RWPE2 (cell line): ENCODE results near the gene TMEM259.

Experiments used
- ATAC-seq: fragments of 200-7000 bp; cut with Tn5 transposase; 3 replicates; pipeline ENCODE4 v1.9.1; 2021; ENCODE audit warnings: low read depth
- DNase-seq: peaks from one replicate; pipeline ENCODE4 v3.0.0-alpha.2; 2020; ENCODE audit warnings: low spot score
- H3K27ac ChIP-seq: fragments of 450-650 bp; 2 replicates; pipeline ENCODE4 v1.5.1; 2017; ENCODE audit warnings: mild to moderate bottlenecking; ENCODE audit not compliant: poor library complexity, severe bottlenecking
- H3K27me3 ChIP-seq: fragments of 250-450 bp; sonication (Bioruptor Pico); 2 replicates; pipeline ENCODE4 v1.5.1; 2021; ENCODE audit warnings: mild to moderate bottlenecking, moderate library complexity; ENCODE audit not compliant: insufficient read depth, poor library complexity, severe bottlenecking
- H3K36me3 ChIP-seq: fragments of 250-450 bp; sonication (Bioruptor Pico); 2 replicates; pipeline ENCODE4 v1.5.1; 2020; ENCODE audit warnings: low read depth, mild to moderate bottlenecking, moderate library complexity
- H3K4me1 ChIP-seq: fragments of 250-450 bp; sonication (Bioruptor Pico); 2 replicates; pipeline ENCODE4 v1.5.1; 2021; ENCODE audit warnings: mild to moderate bottlenecking, moderate library complexity; ENCODE audit not compliant: insufficient read depth, poor library complexity, severe bottlenecking
- H3K4me3 ChIP-seq: fragments of 250-450 bp; sonication (Bioruptor Pico); 2 replicates; pipeline ENCODE4 v1.5.1; 2021; ENCODE audit warnings: mild to moderate bottlenecking, moderate library complexity; ENCODE audit not compliant: severe bottlenecking
- H3K9me3 ChIP-seq: fragments of 250-450 bp; sonication (Bioruptor Pico); 2 replicates; pipeline ENCODE4 v1.5.1; 2021; ENCODE audit warnings: mild to moderate bottlenecking, moderate library complexity; ENCODE audit not compliant: severe bottlenecking
- CTCF ChIP-seq: fragments of 450-650 bp; IDR thresholded peaks from one replicate; pipeline ENCODE4 v1.5.1; 2017; ENCODE audit warnings: mild to moderate bottlenecking, moderate library complexity; ENCODE audit not compliant: poor library complexity, severe bottlenecking

Gene TMEM259

GRCh38 chr19:972281-972680, 48.6 kb downstream of the TMEM259 start:
- ATAC-seq: no peak
- Histone ChIP-seq H3K9me3 (peaks cover 3% of the 10 kb centered on the region), H3K27ac (no peak overlapping the region), H3K4me3 (no peak overlapping the region), H3K27me3 (no peaks in the 10 kb centered on the region), H3K4me1 (no peaks in the 10 kb centered on the region), H3K36me3 (peaks cover 28% of the 10 kb centered on the region)
- no peak for TF ChIP-seq CTCF
- no peak for DNase-seq

- H3K27me3 ChIP-seq: no peaks in the 10 kb centered on the region
- no peak for TF ChIP-seq CTCF
- H3K4me3 ChIP-seq: no peak overlapping the region
- H3K36me3 ChIP-seq: peaks cover 32% of the 10 kb centered on the region
- peaks cover 3% of the 10 kb centered on the region for H3K9me3 ChIP-seq
- DNase-seq (no peak), ATAC-seq (no peak)
- no peaks in the 10 kb centered on the region for H3K4me1 ChIP-seq
- H3K27ac ChIP-seq: no peak overlapping the region
Measured at GRCh38 chr19:971795-972194, 49.1 kb downstream of the TMEM259 start.

- Histone ChIP-seq H3K9me3 (peaks cover 3% of the 10 kb centered on the region), H3K36me3 (peaks cover 36% of the 10 kb centered on the region), H3K4me3 (no peak overlapping the region), H3K27ac (no peak overlapping the region), H3K27me3 (no peaks in the 10 kb centered on the region), H3K4me1 (no peaks in the 10 kb centered on the region)
- DNase-seq: no peak
- no peak for ATAC-seq
- peak; percentile 36 for TF ChIP-seq CTCF
Measured at GRCh38 chr19:970695-971094, 50.2 kb downstream of the TMEM259 start.

GRCh38 chr19:966485-967088, 54.3 kb downstream of the TMEM259 start:
- Histone ChIP-seq H3K4me3 (no peak overlapping the region), H3K27ac (no peak overlapping the region), H3K36me3 (peaks cover 43% of the 10 kb centered on the region), H3K27me3 (no peaks in the 10 kb centered on the region), H3K9me3 (peaks cover 3% of the 10 kb centered on the region), H3K4me1 (no peaks in the 10 kb centered on the region)
- no peak for DNase-seq
- no peak for ATAC-seq
- TF ChIP-seq CTCF: no peak
